T-helper 2 cell treated with Interferon-gamma antibody and Interleukin-4, amounts not matched to agents 5 μg/mL and 100 μg/mL, for 36 hours (primary cell): ENCODE measurements around the gene AP3D1.

Experiments used
- DNase-seq: peaks from one replicate; pipeline ENCODE4 v3.0.0; 2021; ENCODE audit warnings: low spot score
- H3K27ac Mint-ChIP-seq: one replicate; pipeline ENCODE4 v1.8.0; 2021; ENCODE audit warnings: mild to moderate bottlenecking, mixed read lengths
- H3K27me3 Mint-ChIP-seq: one replicate; pipeline ENCODE4 v1.8.0; 2021; ENCODE audit warnings: low read depth, mixed read lengths
- H3K36me3 Mint-ChIP-seq: one replicate; pipeline ENCODE4 v1.8.0; 2021; ENCODE audit warnings: low read depth, mixed read lengths
- H3K4me1 Mint-ChIP-seq: one replicate; pipeline ENCODE4 v1.8.0; 2021; ENCODE audit warnings: low read depth, mixed read lengths
- H3K4me3 Mint-ChIP-seq: one replicate; pipeline ENCODE4 v1.8.0; 2022; ENCODE audit warnings: mild to moderate bottlenecking, moderate library complexity, mixed read lengths
- H3K9me3 Mint-ChIP-seq: one replicate; pipeline ENCODE4 v1.8.0; 2021; ENCODE audit warnings: mixed read lengths

The AP3D1 gene

GRCh38 chr19:2173388-2173766 lies 22.0 kb upstream of the AP3D1 start:
- Mint-ChIP-seq H3K9me3 (no peaks in the 10 kb centered on the region), H3K4me1 (peaks cover 22% of the 10 kb centered on the region), H3K4me3 (no peak overlapping the region), H3K36me3 (peaks cover 11% of the 10 kb centered on the region), H3K27ac (no peak overlapping the region), H3K27me3 (no peaks in the 10 kb centered on the region)
- no peak for DNase-seq

- no peak overlapping the region for H3K4me3 Mint-ChIP-seq
- DNase-seq, result peak; percentile 81
- H3K9me3 Mint-ChIP-seq, result no peaks in the 10 kb centered on the region
- no peaks in the 10 kb centered on the region for H3K27me3 Mint-ChIP-seq
- no peak overlapping the region for H3K27ac Mint-ChIP-seq
- H3K36me3 Mint-ChIP-seq, result peaks cover 11% of the 10 kb centered on the region
- H3K4me1 Mint-ChIP-seq, result peaks cover 32% of the 10 kb centered on the region
These were observed 20.2 kb upstream of the AP3D1 start for GRCh38 chr19:2171349-2172145.

- H3K27me3 Mint-ChIP-seq, result no peaks in the 10 kb centered on the region
- H3K36me3 Mint-ChIP-seq, result peaks cover 11% of the 10 kb centered on the region
- no peaks in the 10 kb centered on the region for H3K9me3 Mint-ChIP-seq
- H3K4me3 Mint-ChIP-seq, result no peak overlapping the region
- no peak for DNase-seq
- peaks cover 33% of the 10 kb centered on the region for H3K4me1 Mint-ChIP-seq
- H3K27ac Mint-ChIP-seq, result no peak overlapping the region
These were observed 19.6 kb upstream of the AP3D1 start for GRCh38 chr19:2170987-2171348.

GRCh38 chr19:2170219-2170618 lies 18.9 kb upstream of the AP3D1 start:
- H3K27me3 Mint-ChIP-seq, result no peaks in the 10 kb centered on the region
- peaks cover 14% of the 10 kb centered on the region for H3K36me3 Mint-ChIP-seq
- no peaks in the 10 kb centered on the region for H3K9me3 Mint-ChIP-seq
- no peak for DNase-seq
- peaks cover 36% of the 10 kb centered on the region for H3K4me1 Mint-ChIP-seq
- no peak overlapping the region for H3K4me3 Mint-ChIP-seq
- H3K27ac Mint-ChIP-seq, result no peak overlapping the region

GRCh38 chr19:2168619-2169424 lies 17.5 kb upstream of the AP3D1 start:
- peaks cover 9% of the 10 kb centered on the region for H3K36me3 Mint-ChIP-seq
- peak overlapping the region; percentile 21 for H3K4me3 Mint-ChIP-seq
- H3K27ac Mint-ChIP-seq, result peak overlapping the region; percentile 49
- H3K9me3 Mint-ChIP-seq, result no peaks in the 10 kb centered on the region
- H3K4me1 Mint-ChIP-seq, result peaks cover 36% of the 10 kb centered on the region
- peak; percentile 94 for DNase-seq
- no peaks in the 10 kb centered on the region for H3K27me3 Mint-ChIP-seq

GRCh38 chr19:2167896-2168618 lies 16.7 kb upstream of the AP3D1 start:
- Mint-ChIP-seq H3K9me3 (no peaks in the 10 kb centered on the region), H3K36me3 (peaks cover 6% of the 10 kb centered on the region), H3K4me3 (peak overlapping the region; percentile 65), H3K27me3 (no peaks in the 10 kb centered on the region), H3K4me1 (peaks cover 36% of the 10 kb centered on the region), H3K27ac (peak overlapping the region; percentile 85)
- DNase-seq, result peak; percentile 21

- H3K4me1 Mint-ChIP-seq, result peaks cover 36% of the 10 kb centered on the region
- no peaks in the 10 kb centered on the region for H3K9me3 Mint-ChIP-seq
- H3K4me3 Mint-ChIP-seq, result peak overlapping the region; percentile 54
- DNase-seq, result no peak
- H3K36me3 Mint-ChIP-seq, result peaks cover 2% of the 10 kb centered on the region
- H3K27me3 Mint-ChIP-seq, result no peaks in the 10 kb centered on the region
- peak overlapping the region; percentile 23 for H3K27ac Mint-ChIP-seq
These were observed 15.7 kb upstream of the AP3D1 start for GRCh38 chr19:2166741-2167738.

GRCh38 chr19:2164020-2164998 lies 12.9 kb upstream of the AP3D1 start:
- H3K4me3 Mint-ChIP-seq, result peak overlapping the region; percentile 91
- DNase-seq, result peak; percentile 51
- peaks cover 23% of the 10 kb centered on the region for H3K4me1 Mint-ChIP-seq
- peaks cover 2% of the 10 kb centered on the region for H3K36me3 Mint-ChIP-seq
- H3K27ac Mint-ChIP-seq, result peak overlapping the region; percentile 88
- no peaks in the 10 kb centered on the region for H3K27me3 Mint-ChIP-seq
- H3K9me3 Mint-ChIP-seq, result no peaks in the 10 kb centered on the region

GRCh38 chr19:2160379-2160778 lies 9.0 kb upstream of the AP3D1 start:
- no peak for DNase-seq
- H3K27ac Mint-ChIP-seq, result no peak overlapping the region

GRCh38 chr19:2157452-2157851 lies 6.1 kb upstream of the AP3D1 start:
- Mint-ChIP-seq H3K36me3 (no peaks in the 10 kb centered on the region), H3K9me3 (no peaks in the 10 kb centered on the region), H3K4me1 (peaks cover 7% of the 10 kb centered on the region), H3K27me3 (no peaks in the 10 kb centered on the region), H3K4me3 (no peak overlapping the region), H3K27ac (no peak overlapping the region)
- no peak for DNase-seq

More at GRCh38 chr19:2160379-2160778, 9.0 kb upstream of the AP3D1 start:
- H3K36me3 Mint-ChIP-seq, result peaks cover under 1% of the 10 kb centered on the region
- peaks cover 8% of the 10 kb centered on the region for H3K4me1 Mint-ChIP-seq
- no peaks in the 10 kb centered on the region for H3K9me3 Mint-ChIP-seq
- H3K4me3 Mint-ChIP-seq, result no peak overlapping the region
- H3K27me3 Mint-ChIP-seq, result no peaks in the 10 kb centered on the region

GRCh38 chr19:2154587-2155075 lies 3.3 kb upstream of the AP3D1 start:
- peaks cover 5% of the 10 kb centered on the region for H3K36me3 Mint-ChIP-seq
- no peak for DNase-seq
- no peaks in the 10 kb centered on the region for H3K9me3 Mint-ChIP-seq
- H3K4me1 Mint-ChIP-seq, result peaks cover 18% of the 10 kb centered on the region
- no peak overlapping the region for H3K4me3 Mint-ChIP-seq
- no peak overlapping the region for H3K27ac Mint-ChIP-seq
- H3K27me3 Mint-ChIP-seq, result no peaks in the 10 kb centered on the region

GRCh38 chr19:2150794-2151338 lies 500 bp downstream of the AP3D1 start:
- H3K27ac Mint-ChIP-seq, result no peak overlapping the region
- peak overlapping the region; percentile 74 for H3K4me3 Mint-ChIP-seq
- DNase-seq, result no peak
- peaks cover 9% of the 10 kb centered on the region for H3K36me3 Mint-ChIP-seq
- H3K27me3 Mint-ChIP-seq, result no peaks in the 10 kb centered on the region
- no peaks in the 10 kb centered on the region for H3K9me3 Mint-ChIP-seq
- H3K4me1 Mint-ChIP-seq, result peaks cover 24% of the 10 kb centered on the region
